SK-N-MC (cell line): ENCODE results near the gene GALNT7.

ENCODE experiments used
- EZH2 ChIP-seq: fragments of 200-600 bp; sonication (generic); IDR thresholded peaks from one replicate; pipeline ENCODE4 v1.6.1; 2017; ENCODE audit warnings: antibody characterized with exemption
- POLR2AphosphoS5 ChIP-seq: IDR thresholded peaks from 2 replicates; pipeline ENCODE4 v1.6.1; 2012; ENCODE audit warnings: mild to moderate bottlenecking, low read depth, low read length, borderline replicate concordance

DNA sequence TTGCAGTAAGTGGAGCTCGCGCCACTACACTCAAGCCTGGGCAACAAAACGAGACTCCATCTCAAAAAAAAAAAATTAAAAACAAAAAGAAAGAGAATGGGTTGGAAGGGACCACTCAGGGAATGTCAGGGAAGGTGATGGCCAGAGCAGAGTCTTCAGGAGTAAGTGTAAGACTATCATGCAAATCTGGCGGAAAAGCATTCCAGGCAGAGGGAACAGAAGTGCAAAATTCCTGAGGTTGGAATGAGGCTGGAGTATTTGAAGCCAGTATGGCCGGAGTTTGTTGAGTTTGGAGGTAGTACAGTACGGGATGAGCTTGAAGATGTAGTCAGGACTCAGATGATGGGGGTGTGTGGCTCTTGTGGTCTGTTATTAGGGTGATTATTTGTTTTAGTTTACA, 7.4 kb downstream of the GALNT7 start:
- TF ChIP-seq EZH2 (no peak), POLR2AphosphoS5 (no peak)
